GM18507 (cell line): ENCODE data around the gene ELAVL3.

Experiments used
- DNase-seq: peaks from one replicate; pipeline ENCODE4 v3.0.0; 2011; ENCODE audit warnings: low read depth; ENCODE audit not compliant: insufficient read length; ENCODE audit errors: extremely low spot score
- FAIRE-seq: peaks from 2 replicates; lab custom pipeline; 2011; peaks lifted over from hg19 to GRCh38; lab: Jason Lieb, UNC

The ELAVL3 gene

DNA sequence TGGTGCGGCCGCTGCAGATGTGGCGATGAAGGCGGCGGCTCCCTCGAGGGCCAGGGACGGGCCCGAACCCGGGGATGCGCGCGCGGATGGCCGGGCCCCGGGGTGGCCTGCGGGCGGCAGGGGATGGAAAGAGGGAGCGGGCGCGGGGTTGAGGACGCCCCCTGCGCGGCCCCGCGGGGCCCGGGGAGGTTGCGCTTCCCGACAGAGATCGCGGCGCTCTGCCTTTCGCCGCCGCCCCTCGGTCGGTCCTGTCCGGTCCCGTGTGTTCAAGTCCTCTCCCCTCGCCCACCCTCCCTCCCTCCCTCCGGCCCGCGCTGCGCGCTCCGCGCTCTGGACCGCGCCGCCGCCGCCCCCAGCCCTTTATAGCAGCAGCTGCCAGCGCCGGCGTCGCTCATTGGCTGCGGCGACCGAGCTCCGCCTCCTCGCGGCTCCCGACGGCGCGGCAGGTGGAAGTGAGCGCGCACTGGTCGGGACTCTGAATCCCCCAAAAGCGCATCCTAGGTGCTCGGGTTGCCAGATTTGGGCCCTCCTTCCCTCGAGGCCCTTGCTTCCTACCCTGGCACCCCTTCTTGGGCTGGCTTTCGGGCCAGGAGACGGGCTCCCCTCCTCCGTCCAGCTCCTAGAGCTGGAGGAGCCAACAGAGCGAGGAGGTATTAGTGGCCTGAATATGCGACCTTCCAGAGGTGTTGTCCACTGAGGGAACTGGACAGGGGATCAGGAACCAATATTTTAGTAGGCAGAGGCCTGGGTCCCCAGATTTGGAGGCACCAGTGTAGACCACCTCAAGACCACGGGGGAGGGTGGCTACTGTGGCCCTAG, at the start of gene ELAVL3:
Gene ELAVL3, minus strand, starts transcription at position 332 of the 819 bp plus-strand sequence. CDS start 438 bp downstream, outside the sequence.
- no peak for DNase-seq
- no peak for FAIRE-seq

DNA sequence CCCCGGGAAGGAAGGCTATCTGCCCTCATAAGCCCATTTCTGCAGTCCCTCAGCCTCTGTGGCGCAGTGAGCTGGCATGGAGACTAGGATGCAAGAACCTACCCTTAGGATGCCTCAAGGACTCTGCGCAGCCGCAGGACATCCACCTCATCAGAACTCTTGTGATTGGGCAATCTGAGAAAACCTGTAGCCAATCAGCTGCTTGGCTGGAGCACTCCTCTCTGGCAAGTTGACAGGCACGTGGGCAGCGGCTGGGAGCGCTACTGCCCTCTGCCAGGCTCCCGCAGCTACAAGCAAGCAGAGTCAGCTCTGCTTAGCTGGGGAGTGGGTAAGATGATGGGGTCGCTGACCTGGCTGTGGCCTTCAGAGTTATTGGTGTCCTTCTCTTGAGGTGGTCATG, 49.6 kb upstream of the ELAVL3 start:
- FAIRE-seq = no peak
- no peak for DNase-seq

DNA sequence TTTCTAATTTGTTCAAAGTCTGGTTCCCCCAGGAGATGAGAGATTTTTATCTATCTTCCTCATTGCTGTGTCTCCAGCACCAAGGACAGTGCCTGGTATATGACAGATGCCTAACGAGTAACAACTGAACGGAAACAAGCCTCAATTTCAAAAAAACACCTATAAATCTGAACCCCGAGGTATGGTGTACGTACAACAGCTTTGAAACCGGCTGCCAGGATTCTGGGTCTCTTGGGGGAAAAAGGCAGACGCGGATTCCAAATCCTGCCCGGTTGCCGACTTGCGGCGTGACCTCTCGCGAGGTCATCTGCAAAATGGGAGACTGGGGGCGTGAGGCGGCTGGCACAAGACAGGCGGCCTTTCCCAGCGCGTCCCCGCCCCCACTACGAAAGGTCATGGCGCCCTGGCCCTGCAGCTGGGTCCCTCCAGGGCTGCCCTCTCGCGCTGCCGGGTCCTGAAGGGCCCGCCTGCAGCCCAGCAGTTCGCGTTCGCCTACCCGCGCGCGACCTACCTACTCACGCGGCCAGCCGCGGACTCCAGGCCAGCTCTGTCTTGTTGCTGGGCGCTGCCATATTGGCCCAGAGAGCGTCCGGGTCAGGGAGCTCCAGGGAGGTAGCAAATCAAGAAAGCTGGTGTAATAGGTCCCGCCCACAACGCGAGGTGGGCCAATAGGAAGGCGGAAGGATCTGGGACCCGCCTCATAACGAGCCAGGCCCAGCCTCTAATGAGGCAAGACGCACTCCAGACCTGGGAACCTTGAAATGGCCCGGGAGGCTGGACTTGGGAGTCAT, 47.9 kb upstream of the ELAVL3 start, which contains the start of gene ECSIT:
Gene ECSIT, minus strand, starts transcription at position 584 of the 791 bp plus-strand sequence. CDS start 9,964 bp downstream, outside the sequence.
- DNase-seq (peak; percentile 94), FAIRE-seq (peak; percentile 98)

DNA sequence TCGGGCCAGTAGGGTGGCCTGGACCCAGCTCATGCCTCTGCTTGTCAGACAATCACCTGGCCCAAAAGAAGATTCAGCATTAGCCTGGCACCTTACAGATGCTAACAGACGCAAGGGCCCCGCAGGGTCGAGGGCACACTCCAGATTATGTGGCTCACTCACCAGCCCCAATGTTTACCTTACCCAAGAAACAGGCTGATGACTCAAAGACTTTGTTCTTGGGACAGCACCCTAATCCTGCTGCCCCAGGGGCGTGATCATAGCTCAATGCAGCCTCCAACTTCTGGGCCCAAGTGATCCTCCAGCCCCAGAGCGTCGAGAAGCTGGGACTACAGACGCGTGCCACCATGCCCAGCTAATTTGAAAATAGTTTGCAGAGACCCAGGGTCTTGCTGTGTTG, 38.3 kb upstream of the ELAVL3 start:
- DNase-seq (no peak), FAIRE-seq (no peak)

DNA sequence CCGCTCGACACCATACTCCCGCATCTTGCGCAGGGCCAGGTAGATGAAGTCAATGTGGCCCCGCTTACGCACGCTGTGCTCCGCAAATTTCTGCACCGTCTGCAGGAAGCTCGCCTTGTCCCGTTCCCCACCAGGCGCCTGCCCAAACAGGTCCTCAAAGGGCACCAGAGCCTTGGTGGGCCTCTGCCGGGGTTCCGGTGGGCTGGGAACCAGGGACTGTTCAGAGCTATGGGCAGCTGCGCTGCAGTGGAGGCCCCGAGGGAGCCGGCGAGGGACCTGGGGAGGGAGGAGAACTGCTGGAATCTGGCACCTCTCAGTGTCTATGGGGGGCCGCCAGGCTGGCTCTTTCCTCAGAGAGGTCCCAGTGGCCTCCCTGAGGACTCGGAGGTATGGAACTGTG, 33.1 kb upstream of the ELAVL3 start:
- DNase-seq (no peak), FAIRE-seq (no peak)

DNA sequence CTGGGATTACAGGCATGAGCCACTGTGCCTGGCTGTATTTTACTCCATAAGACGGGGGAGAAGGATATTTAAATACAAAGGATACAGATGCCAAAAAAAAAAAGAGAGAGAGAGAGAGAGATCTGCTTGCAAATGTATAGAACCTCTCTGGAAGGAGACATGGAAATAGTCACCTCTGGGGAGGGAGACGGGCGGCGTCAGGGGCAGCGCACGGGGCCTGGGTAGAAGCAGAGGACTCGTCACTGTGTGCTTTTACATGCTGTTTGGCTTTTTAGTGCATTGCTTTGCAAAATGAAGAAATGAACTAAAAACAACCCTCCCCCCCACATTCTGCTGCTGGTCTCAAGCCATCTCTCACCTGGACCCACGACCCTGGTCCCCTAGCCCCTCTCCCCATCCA, 29.6 kb upstream of the ELAVL3 start:
- no peak for DNase-seq
- FAIRE-seq = no peak

DNA sequence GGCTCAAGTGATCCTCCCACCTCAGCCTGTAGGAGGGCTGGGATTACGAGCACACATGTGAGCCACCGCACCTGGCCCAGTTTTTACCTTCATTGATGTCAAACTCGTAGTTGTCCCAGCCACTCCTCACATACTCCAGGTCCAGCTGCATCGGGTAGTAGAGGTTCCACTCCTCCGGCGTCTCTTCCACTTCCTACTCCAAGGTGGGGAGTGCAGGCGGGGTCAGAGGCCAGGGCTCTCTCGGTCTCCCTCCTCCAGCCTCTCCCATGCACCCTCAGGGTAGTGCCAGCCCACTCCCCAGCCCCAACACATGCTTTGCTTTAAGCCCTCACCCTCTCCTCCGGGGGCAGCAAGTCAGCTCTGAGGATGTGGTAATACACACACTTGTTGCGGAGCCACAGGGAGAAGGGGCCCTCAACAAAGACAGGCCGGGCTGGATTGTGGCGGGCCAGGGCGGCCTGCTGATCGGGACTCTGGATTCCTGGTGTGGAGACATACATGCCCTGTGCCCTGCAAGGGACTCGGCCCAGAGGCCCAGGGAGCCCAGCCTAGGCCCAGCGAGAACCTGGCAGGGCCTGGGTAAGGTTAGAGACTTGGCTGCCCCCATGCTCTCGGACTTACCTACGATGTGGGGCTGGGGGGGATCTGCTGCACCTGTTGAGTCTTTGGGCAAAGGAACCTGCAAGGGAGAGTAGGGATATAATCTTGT, 26.7 kb upstream of the ELAVL3 start:
- FAIRE-seq (no peak), DNase-seq (no peak)

DNA sequence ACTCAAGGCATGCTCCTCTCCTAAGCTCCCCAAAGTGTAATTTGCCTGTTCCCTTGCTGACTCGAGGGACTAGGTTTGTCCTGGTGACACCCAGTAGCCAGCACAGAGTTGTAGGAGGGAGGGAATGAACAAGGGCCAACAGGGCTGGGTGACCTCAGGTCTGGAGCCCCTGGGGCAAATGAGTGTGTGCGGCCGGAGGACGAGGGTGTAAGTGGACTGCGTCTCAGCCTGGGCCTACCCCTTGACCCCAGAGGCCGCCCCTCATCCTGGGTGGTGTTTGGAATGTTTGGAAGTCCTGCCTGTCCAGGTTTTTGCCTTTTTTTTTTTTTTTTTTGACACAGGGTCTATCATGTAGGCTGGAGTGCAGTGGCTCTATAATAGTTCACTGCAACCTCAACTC, 26.1 kb upstream of the ELAVL3 start:
- DNase-seq = no peak

DNA sequence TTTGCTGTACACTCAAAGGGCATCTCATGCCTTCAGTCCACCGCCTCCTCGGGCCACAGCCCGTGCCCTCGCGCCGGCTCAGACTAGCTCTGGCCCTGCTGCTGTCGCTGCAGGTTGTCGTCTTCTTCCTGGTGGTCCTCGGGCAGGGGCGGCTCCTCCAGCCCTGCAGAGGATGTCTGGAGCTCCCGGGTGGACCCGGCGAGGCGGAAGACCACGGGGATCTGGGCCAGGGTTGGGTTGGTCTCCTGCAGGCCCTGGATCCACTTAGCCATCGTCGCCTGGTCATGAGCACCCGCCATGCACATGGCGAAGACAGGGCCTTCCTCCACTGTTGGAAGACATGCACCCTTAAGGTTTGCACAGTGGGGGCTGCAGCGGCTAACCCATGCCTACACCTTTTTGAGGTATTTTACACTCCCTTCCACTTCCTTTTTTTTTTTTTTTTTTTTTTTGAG, 25.3 kb upstream of the ELAVL3 start:
- FAIRE-seq = no peak

More for the DNA sequence above, 26.1 kb upstream of the ELAVL3 start:
- FAIRE-seq = no peak

DNA sequence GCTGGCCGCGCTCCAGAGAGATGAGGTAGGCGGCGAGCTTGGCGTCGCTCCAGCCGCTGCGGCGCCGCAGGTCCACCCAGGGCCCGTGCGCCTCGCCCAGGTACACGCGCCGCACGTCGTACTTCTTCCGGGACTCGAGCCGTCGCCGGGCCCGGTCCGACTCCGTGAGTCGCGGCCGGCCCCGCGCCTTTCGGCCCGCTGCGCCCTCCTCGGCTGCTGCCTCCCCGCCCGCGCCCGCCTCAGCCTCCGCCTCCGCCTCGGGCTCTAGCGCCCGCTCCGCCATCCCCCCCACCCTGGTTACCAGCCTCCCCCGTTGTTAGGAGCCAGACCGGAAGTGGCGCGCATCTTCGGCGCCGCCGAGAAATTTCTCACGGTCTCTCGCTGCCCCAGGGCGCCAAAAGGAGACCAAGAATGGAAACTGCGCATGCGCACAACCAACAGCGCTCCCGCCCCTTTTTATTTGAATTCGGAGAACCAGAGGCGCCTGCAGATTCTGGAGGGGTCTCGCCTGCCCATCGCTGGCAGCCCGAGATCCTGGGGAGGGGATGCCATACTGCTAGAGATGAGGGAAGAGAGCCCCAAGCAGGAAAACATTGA, 24.8 kb upstream of the ELAVL3 start, which contains the start of gene ZNF653:
Gene ZNF653, minus strand, starts transcription at position 336 of the 597 bp plus-strand sequence. Its CDS starts 53 bp downstream, at position 283.
- DNase-seq (peak; percentile 97), FAIRE-seq (no peak)

More for the DNA sequence above, 25.3 kb upstream of the ELAVL3 start:
- no peak for DNase-seq

DNA sequence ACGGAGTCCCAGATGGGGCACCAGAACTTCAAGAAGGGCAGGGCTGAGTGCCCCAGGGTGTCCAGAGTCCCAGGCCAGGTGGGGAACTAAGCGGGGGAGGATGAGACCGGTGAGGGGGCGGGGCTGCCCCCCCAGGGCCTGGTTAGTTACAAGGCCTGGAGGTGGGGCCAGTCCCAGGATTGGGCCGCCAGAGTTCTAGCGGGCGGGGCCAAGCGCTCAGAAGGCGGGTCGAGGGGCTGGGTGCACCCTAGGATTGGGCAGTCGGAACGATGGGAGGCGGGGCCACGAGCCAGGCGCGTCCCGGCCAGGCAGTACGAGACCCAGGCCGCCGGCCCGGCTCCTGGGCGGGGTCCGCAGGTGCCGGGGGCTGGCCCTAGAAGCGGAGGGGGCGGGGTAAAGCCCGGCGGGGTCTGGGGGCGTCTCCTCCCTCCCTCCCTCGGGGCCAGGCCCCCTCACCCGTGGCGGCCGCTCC, 24.2 kb upstream of the ELAVL3 start:
- DNase-seq (peak; percentile 97), FAIRE-seq (peak; percentile 96)

DNA sequence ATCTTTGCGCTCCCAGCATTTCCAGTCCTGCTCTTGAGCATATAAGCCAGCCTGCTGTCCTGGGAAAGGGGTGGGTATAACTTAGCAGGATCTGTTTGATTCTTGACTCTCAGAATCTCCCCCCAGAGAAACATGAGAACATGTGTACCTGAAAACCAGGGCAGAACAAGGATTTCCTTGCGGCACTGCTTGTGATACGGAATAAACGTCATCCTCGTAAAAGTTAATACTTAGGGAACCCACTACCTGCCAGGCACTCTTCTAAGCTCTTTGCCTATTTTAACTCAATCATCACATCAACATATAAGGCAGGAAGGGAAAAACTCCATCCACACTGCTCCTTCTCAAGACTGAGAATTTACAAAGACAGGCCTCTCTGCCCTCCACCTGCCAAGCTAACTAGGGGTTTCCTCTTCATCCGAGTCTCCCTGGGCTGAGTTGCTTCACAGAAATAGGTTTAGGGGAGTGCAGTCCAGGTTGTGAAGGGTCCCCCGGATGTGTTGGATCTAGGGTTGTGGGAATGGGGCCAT, 23.7 kb upstream of the ELAVL3 start:
- FAIRE-seq = no peak
- no peak for DNase-seq

DNA sequence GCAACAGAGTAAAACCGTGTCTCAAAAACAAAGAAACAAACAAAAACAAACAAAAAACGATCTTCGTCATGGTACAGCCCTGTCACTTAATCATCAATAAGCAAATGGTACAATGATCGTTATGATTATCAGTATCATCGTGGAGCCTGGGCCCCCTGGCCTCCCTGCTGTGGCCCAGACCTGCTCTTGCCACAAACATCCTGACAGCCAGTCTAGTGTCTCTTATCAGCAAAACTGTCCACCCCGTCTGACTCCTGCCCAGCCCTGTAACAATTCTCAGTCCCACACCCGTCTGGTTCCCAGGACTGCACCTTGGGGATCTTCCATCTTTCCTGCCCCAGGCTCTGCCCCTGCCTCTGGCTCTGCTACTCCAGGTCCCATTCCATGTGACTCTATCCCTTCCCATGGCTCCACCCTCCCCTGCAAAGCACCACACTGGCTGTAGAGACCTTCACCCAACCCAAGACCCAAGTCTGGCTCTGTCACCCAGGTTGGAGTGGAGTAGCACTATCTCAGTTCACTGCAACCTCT, 19.1 kb upstream of the ELAVL3 start:
- no peak for FAIRE-seq
- DNase-seq = no peak

DNA sequence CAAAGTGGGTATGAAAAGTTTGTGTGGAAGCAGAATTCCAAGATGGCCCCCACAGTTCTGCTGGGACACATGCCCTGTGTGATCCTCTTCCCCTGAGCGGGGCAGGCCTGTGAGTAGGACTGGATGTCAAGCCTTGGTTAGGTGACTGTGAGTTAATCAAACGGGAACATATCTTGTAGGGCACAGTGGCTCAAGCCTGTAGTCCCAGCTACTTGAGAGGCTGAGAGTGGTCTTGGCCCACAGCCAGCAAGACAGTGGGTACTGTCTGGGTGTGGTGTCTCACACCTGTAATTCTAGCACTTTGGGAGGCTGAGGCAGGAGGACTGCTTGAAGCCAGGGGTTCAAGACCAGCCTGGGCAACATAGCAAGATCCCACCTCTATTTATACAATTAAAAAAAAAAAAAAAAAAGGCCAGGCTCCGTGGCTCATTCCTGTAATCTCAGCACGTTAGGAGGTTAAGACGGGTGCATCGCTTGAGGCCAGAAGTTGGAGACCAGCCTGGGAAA, 18.4 kb upstream of the ELAVL3 start:
- FAIRE-seq (no peak), DNase-seq (no peak)

DNA sequence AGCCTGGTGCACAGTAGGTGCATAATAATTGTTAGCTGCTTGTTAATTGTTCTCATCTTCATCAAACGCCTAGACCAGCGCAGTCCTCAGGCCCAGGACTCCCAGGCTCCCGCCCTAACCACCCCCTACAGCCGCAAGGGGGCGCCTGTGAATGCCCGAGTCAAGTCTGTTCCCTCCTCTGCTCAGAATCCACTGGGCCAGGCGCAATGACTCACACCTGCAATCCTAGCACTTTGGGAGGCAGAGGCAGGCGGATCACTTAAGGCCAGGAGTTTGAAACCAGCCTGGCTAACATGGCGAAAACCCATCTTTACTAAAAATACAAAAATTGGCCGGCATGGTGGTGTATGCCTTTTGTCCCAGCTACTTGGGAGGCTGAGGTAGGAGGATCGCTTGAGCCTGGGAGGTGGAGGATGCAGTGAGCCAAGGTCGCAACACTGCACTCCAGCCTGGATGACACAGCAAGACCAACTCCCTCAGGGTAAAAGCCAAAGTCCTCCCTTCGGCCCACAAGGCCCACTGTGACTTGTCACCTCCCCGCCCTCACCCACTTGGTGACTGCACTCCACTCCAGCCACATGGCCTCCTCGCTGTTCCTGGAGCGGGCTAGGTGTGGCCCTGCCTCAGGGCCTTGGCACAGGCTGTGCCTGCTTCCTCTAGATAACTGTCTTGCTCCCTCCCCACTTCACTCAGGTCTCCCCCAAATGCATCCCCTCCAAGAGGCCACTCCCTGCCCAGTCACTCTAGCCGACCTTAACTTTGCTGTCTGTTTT, 15.7 kb upstream of the ELAVL3 start:
- DNase-seq (no peak), FAIRE-seq (peak; percentile 49)

DNA sequence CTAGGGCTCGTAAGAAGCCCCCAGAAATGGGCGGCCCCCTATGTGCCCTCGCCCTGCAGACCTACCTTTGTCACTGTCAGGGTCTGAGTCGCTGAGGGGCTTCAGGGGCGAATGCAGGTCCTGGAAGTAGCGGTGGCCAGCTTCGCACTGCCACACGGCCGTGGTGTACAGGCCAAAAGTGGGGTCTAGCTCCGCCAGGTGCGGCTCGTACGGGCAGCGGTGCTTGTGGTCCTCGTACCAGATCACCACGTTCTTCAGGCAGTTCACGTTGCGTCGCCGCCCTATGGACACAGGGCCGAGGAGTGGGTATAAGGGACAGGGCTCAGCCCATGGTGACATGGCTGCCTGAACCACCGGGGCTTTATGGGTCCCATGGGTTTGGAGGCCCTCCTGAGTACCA, 15.0 kb upstream of the ELAVL3 start:
- no peak for FAIRE-seq

DNA sequence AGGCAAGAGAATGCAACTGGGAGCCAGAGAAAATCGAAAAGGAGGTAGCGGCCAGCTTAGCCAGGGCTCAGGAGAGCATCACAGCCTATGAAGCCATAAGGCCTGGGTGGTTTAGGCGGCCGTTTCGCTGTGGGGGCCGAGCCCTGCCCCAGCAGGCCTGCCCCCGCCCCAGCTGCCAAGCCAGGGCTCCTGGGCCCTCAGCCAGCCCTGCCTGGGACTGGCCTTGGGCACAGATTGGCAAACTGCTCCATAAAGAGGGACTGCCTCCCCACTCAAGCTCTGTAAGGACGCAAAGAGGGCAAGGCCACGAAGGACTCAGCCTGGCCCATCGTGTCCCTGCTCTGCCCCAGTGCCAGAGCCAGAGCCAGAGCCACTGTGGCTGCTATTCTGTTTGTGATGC, 14.6 kb upstream of the ELAVL3 start:
- no peak for DNase-seq
- no peak for FAIRE-seq

More for the DNA sequence above, 15.0 kb upstream of the ELAVL3 start:
- no peak for DNase-seq
